GM12801 (cell line): ENCODE measurements around the gene CPPED1.

Experiments used
- CTCF ChIP-seq: IDR thresholded peaks from one replicate; pipeline ENCODE4 v1.5.1; 2011; ENCODE audit warnings: control low read depth; ENCODE audit not compliant: insufficient read length; ENCODE audit errors: extremely low read depth

The CPPED1 gene

GRCh38 chr16:12771341-12771798 lies 32.3 kb downstream of the CPPED1 start:
- TF ChIP-seq CTCF = no peak

- no peak for TF ChIP-seq CTCF
These were observed 34.2 kb downstream of the CPPED1 start for GRCh38 chr16:12769525-12769924.

GRCh38 chr16:12767897-12768296 lies 35.8 kb downstream of the CPPED1 start:
- TF ChIP-seq CTCF = no peak

GRCh38 chr16:12766853-12767252 lies 36.8 kb downstream of the CPPED1 start:
- no peak for TF ChIP-seq CTCF

- no peak for TF ChIP-seq CTCF
These were observed 38.7 kb downstream of the CPPED1 start for GRCh38 chr16:12764813-12765488.

GRCh38 chr16:12763517-12763916 lies 40.2 kb downstream of the CPPED1 start:
- TF ChIP-seq CTCF = no peak

- TF ChIP-seq CTCF = no peak
These were observed 42.7 kb downstream of the CPPED1 start for GRCh38 chr16:12760819-12761611.
